ENCODE results near the gene GBP1.

GRCh38 chr1:89044970-89045721, 19.9 kb downstream of the GBP1 start:
- TF ChIP-seq CTCF (IDR thresholded peaks at IDR 0.05) (no peak), POLR2A (IDR thresholded peaks at IDR 0.05) (no peak)
